ENCODE results near the gene FREY1. TPM values are rescaled to one million over a fixed set of nuclear protein-coding genes. Genes with fewer than 3 reads are reported as not detected.

Gene FREY1
- total and polyA plus RNA-seq, 9 of the 15 experiments (the other 6 are each of a cell fraction or from before 2014, with no cell fraction given) = 0.25 to 1.5 (median 1.1) TPM; not detected in 5

GRCh38 chr11:45870706-45871105 is 36.4 kb downstream of the FREY1 start:
- H3K9me1 ChIP-seq (ENCODE audit: control insufficient read depth, insufficient read depth, low read length) = no peaks in the 10 kb centered on the region
- no peaks in the 10 kb centered on the region for H3K4me1 ChIP-seq (replicated peaks in 1 of 2; ENCODE audit: control insufficient read depth in 2 of 2, insufficient read depth in 2 of 2, low read length in 2 of 2)
- H3K27me3 ChIP-seq (ENCODE audit: control insufficient read depth in 2 of 2, insufficient read depth in 2 of 2, low read length in 2 of 2) = no peaks in the 10 kb centered on the region
- peaks cover 12% of the 10 kb centered on the region; the same call in 1 of the 2 replicates for H4K20me1 ChIP-seq (replicated peaks; ENCODE audit: control insufficient read depth, insufficient read depth, low read length)
- no peaks in the 10 kb centered on the region for H3K9me3 ChIP-seq (replicated peaks; ENCODE audit: control insufficient read depth, insufficient read depth, low read depth, low read length)
- ATAC-seq = no peak
- DNase-seq (ENCODE audit: extremely low read depth in 1 of 4, low spot score in 3 of 4) = no peak
- WGBS (ENCODE audit: insufficient coverage, low coverage, missing lambda C conversion rate) = 76% methylated on average over 4 of the region's 4 CpGs
- POLR2A ChIA-PET = interaction anchor here (0.7 kb wide), 1 partner anchor 10 kb away, joined by 6 read pairs; no protein-coding TSS in a partner anchor
- no peaks in the 10 kb centered on the region for H3K79me2 ChIP-seq (ENCODE audit: control insufficient read depth, insufficient read depth, low read length)
- peaks cover 84% of the 10 kb centered on the region for H3K36me3 ChIP-seq (ENCODE audit: control insufficient read depth, insufficient read depth, low read length)
- no peak overlapping the region for H2AFZ ChIP-seq (ENCODE audit: low read depth, low read length)
- no peak for FAIRE-seq
- H3K4me2 ChIP-seq (ENCODE audit: insufficient read depth, low read length) = no peak overlapping the region
- H3K4me3 ChIP-seq = no peak overlapping the region
- no peak overlapping the region for H3K27ac ChIP-seq (ENCODE audit: extremely low read depth, low read depth, low read length)
- BruUV-seq (replicated peaks) = no TSS peak
- intact Hi-C loops (cut with micrococcal nuclease) = loop anchor here (10.0 kb wide), 1 partner anchor 74 kb away; no protein-coding TSS in a partner anchor
- CTCF ChIA-PET (ENCODE audit: low intra/inter-chr PET ratio) = no interaction called here
- no peak overlapping the region for H3K9ac ChIP-seq (ENCODE audit: insufficient read depth in 1 of 2, low read depth in 2 of 2, low read length in 2 of 2)
- in situ Hi-C loops (cut with MboI) = no loop called here
- TF ChIP-seq ZNF121 (CRISPR knock-in tag; conservative IDR thresholded peaks at IDR 0.05) (no peak), POLR2A (conservative IDR thresholded peaks at IDR 0.05) (no peak), SMARCC2 (IDR thresholded peaks at IDR 0.05; ENCODE audit: low read depth) (no peak), FOXP4 (CRISPR knock-in tag; IDR thresholded peaks at IDR 0.05; ENCODE audit: borderline replicate concordance) (no peak), ZFP1 (CRISPR knock-in tag; IDR thresholded peaks at IDR 0.05) (no peak), COPS2 (conservative IDR thresholded peaks at IDR 0.05) (no peak), PCBP1 (IDR thresholded peaks at IDR 0.05; ENCODE audit: low read depth, low read length, poor library complexity, severe bottlenecking) (no peak), FOXJ3 (CRISPR knock-in tag; IDR thresholded peaks at IDR 0.05) (no peak), ZNF717 (CRISPR knock-in tag; IDR thresholded peaks at IDR 0.05) (no peak), ZBTB49 (CRISPR knock-in tag; IDR thresholded peaks at IDR 0.05; ENCODE audit: borderline replicate concordance) (no peak), ZKSCAN1 (IDR thresholded peaks at IDR 0.05; ENCODE audit: low read depth, low read length) (no peak), ZFP36 (IDR thresholded peaks at IDR 0.05; ENCODE audit: low read depth, low read length, partially characterized antibody) (no peak)
- TF ChIP-seq, protein P1, sequence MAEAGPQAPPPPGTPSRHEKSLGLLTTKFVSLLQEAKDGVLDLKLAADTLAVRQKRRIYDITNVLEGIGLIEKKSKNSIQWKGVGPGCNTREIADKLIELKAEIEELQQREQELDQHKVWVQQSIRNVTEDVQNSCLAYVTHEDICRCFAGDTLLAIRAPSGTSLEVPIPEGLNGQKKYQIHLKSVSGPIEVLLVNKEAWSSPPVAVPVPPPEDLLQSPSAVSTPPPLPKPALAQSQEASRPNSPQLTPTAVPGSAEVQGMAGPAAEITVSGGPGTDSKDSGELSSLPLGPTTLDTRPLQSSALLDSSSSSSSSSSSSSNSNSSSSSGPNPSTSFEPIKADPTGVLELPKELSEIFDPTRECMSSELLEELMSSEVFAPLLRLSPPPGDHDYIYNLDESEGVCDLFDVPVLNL (CRISPR knock-in tag; IDR thresholded peaks at IDR 0.05; ENCODE audit: low read depth) = no peak
- TF ChIP-seq, protein P2, sequence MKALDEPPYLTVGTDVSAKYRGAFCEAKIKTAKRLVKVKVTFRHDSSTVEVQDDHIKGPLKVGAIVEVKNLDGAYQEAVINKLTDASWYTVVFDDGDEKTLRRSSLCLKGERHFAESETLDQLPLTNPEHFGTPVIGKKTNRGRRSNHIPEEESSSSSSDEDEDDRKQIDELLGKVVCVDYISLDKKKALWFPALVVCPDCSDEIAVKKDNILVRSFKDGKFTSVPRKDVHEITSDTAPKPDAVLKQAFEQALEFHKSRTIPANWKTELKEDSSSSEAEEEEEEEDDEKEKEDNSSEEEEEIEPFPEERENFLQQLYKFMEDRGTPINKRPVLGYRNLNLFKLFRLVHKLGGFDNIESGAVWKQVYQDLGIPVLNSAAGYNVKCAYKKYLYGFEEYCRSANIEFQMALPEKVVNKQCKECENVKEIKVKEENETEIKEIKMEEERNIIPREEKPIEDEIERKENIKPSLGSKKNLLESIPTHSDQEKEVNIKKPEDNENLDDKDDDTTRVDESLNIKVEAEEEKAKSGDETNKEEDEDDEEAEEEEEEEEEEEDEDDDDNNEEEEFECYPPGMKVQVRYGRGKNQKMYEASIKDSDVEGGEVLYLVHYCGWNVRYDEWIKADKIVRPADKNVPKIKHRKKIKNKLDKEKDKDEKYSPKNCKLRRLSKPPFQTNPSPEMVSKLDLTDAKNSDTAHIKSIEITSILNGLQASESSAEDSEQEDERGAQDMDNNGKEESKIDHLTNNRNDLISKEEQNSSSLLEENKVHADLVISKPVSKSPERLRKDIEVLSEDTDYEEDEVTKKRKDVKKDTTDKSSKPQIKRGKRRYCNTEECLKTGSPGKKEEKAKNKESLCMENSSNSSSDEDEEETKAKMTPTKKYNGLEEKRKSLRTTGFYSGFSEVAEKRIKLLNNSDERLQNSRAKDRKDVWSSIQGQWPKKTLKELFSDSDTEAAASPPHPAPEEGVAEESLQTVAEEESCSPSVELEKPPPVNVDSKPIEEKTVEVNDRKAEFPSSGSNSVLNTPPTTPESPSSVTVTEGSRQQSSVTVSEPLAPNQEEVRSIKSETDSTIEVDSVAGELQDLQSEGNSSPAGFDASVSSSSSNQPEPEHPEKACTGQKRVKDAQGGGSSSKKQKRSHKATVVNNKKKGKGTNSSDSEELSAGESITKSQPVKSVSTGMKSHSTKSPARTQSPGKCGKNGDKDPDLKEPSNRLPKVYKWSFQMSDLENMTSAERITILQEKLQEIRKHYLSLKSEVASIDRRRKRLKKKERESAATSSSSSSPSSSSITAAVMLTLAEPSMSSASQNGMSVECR (CRISPR knock-in tag; IDR thresholded peaks at IDR 0.05) = no peak

Data from K562 (cell line).